Measurements from ENCODE around the gene GAPVD1.

GAPVD1 gene

GRCh38 chr9:125376261-125377226, 114.9 kb downstream of the GAPVD1 start:
- no peaks in the 10 kb centered on the region for H3K9me3 Mint-ChIP-seq
- no peaks in the 10 kb centered on the region for H3K36me3 Mint-ChIP-seq (ENCODE audit: low read depth)
- peaks cover 6% of the 10 kb centered on the region for H3K4me1 Mint-ChIP-seq
- no peak for TF ChIP-seq CTCF (IDR thresholded peaks at IDR 0.05; ENCODE audit: unreplicated experiment in 3 of 3)
- H3K27me3 Mint-ChIP-seq (ENCODE audit: low read depth): peaks cover 16% of the 10 kb centered on the region
- no peak overlapping the region for H3K4me3 Mint-ChIP-seq
- no peak overlapping the region for H3K27ac Mint-ChIP-seq

GRCh38 chr9:125377584-125378250, 116.1 kb downstream of the GAPVD1 start:
- TF ChIP-seq CTCF (IDR thresholded peaks at IDR 0.05; ENCODE audit: unreplicated experiment in 3 of 3): no peak
- H3K36me3 Mint-ChIP-seq (ENCODE audit: low read depth): no peaks in the 10 kb centered on the region
- peaks cover 16% of the 10 kb centered on the region for H3K27me3 Mint-ChIP-seq (ENCODE audit: low read depth)
- H3K9me3 Mint-ChIP-seq: no peaks in the 10 kb centered on the region
- H3K4me1 Mint-ChIP-seq: peaks cover 6% of the 10 kb centered on the region
- no peak overlapping the region for H3K27ac Mint-ChIP-seq
- no peak overlapping the region for H3K4me3 Mint-ChIP-seq

- Mint-ChIP-seq H3K9me3 (no peaks in the 10 kb centered on the region), H3K27ac (no peak overlapping the region), H3K27me3 (ENCODE audit: low read depth) (peaks cover 12% of the 10 kb centered on the region), H3K4me3 (no peak overlapping the region), H3K4me1 (peaks cover 6% of the 10 kb centered on the region), H3K36me3 (ENCODE audit: low read depth) (no peaks in the 10 kb centered on the region)
- no peak for TF ChIP-seq CTCF (IDR thresholded peaks at IDR 0.05; ENCODE audit: unreplicated experiment in 3 of 3)
These were observed 117.2 kb downstream of the GAPVD1 start for GRCh38 chr9:125378778-125379177.

GRCh38 chr9:125379208-125379607, 117.6 kb downstream of the GAPVD1 start:
- TF ChIP-seq CTCF (IDR thresholded peaks at IDR 0.05; ENCODE audit: unreplicated experiment in 3 of 3): no peak
- Mint-ChIP-seq H3K4me3 (no peak overlapping the region), H3K4me1 (peaks cover 6% of the 10 kb centered on the region), H3K27me3 (ENCODE audit: low read depth) (peaks cover 10% of the 10 kb centered on the region), H3K27ac (no peak overlapping the region), H3K9me3 (no peaks in the 10 kb centered on the region), H3K36me3 (ENCODE audit: low read depth) (no peaks in the 10 kb centered on the region)

GRCh38 chr9:125380406-125380805, 118.8 kb downstream of the GAPVD1 start:
- peaks cover 4% of the 10 kb centered on the region for H3K27me3 Mint-ChIP-seq (ENCODE audit: low read depth)
- H3K36me3 Mint-ChIP-seq (ENCODE audit: low read depth): no peaks in the 10 kb centered on the region
- H3K9me3 Mint-ChIP-seq: no peaks in the 10 kb centered on the region
- no peak overlapping the region for H3K4me3 Mint-ChIP-seq
- peaks cover 6% of the 10 kb centered on the region for H3K4me1 Mint-ChIP-seq
- no peak overlapping the region for H3K27ac Mint-ChIP-seq
- no peak for TF ChIP-seq CTCF (IDR thresholded peaks at IDR 0.05; ENCODE audit: unreplicated experiment in 3 of 3)

All from nephron (organoid).